Measurements from ENCODE around the gene ATG7. TPM values are rescaled to one million over a fixed set of nuclear protein-coding genes. Genes with fewer than 3 reads are reported as not detected.

Gene ATG7
- total and polyA plus RNA-seq, 4 donors = 7.4 to 53.8 (median 15.6) TPM

DNA sequence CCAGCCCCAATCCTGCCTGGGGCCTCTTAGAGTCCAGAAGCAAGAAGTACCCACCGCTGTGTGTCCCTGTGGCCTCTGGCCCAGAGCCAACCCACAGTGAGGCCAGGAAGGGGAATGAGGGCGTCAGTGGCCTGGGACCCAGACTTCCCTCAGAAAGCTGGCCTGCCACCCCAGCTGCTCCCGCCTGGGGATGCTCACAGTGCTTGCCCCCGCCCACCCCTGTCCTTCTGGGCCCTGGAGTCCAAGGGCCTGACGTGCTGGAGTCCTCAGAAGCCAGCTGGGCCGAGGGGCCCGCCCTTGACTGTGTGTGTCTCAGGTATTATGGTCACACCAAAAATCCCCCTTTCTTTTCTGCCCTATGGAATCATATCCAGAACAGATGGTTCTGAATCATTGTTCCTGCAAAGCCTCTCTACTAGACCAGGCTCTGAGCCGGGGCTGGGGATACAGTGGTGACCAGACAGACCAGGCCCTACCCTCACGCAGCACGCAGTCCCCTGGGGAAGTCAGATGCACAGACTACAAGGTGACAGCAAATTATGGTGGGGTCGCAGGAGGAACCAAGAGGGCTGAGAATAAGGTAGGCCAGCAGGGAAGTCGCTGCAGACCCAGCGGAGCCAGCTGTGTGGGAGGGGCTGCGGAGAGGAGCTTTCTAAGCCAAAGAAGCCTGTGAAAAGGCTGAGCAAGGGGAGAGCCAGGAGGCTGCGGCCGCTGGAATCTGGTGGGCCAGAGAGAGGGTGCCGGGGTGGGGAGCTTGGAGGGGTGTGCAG lies 272.4 kb downstream of the ATG7 start:
- Histone ChIP-seq H3K4me3 (ENCODE audit: low read depth in 1 of 3, low read length in 3 of 3) (no peak overlapping the region), H3K27ac (ENCODE audit: low read depth in 1 of 2, low read length in 2 of 2) (no peak overlapping the region), H3K27me3 (ENCODE audit: control insufficient read depth in 4 of 4, insufficient read depth in 4 of 4, low read length in 3 of 4) (no peaks in the 10 kb centered on the region), H3K9me3 (ENCODE audit: control insufficient read depth in 4 of 4, low read length in 3 of 4) (no peaks in the 10 kb centered on the region), H3K36me3 (ENCODE audit: control insufficient read depth in 4 of 4, insufficient read depth in 3 of 4, low read depth in 1 of 4, low read length in 3 of 4) (no peaks in the 10 kb centered on the region), H3K4me1 (ENCODE audit: control insufficient read depth in 4 of 4, insufficient read depth in 4 of 4, low read length in 3 of 4) (no peaks in the 10 kb centered on the region), H3K9ac (ENCODE audit: low read depth in 1 of 2, low read length in 2 of 2) (no peak overlapping the region)
- WGBS = 89% methylated on average over 17 of the region's 17 CpGs
- TF ChIP-seq NR2F2 (IDR thresholded peaks at IDR 0.05) (no peak), YY1 (IDR thresholded peaks at IDR 0.05) (no peak)
- DNase-seq (ENCODE audit: low spot score) = no peak

GRCh38 chr3:11545186-11545851 lies 273.1 kb downstream of the ATG7 start:
- DNase-seq (ENCODE audit: low spot score) = no peak
- H3K9ac ChIP-seq (ENCODE audit: low read depth in 1 of 2, low read length in 2 of 2) = no peak overlapping the region
- no peaks in the 10 kb centered on the region for H3K4me1 ChIP-seq (ENCODE audit: control insufficient read depth in 4 of 4, insufficient read depth in 4 of 4, low read length in 3 of 4)
- H3K9me3 ChIP-seq (ENCODE audit: control insufficient read depth in 4 of 4, low read length in 3 of 4) = no peaks in the 10 kb centered on the region
- TF ChIP-seq HNF4A (conservative IDR thresholded peaks at IDR 0.05) (no peak), RAD21 (IDR thresholded peaks at IDR 0.05) (no peak), REST (IDR thresholded peaks at IDR 0.05) (no peak), YY1 (IDR thresholded peaks at IDR 0.05) (no peak), EGR1 (IDR thresholded peaks at IDR 0.05; ENCODE audit: low read depth in 2 of 2) (no peak), CTCF (IDR thresholded peaks at IDR 0.05; ENCODE audit: low read depth, low read length, missing input control) (no peak), TAF1 (conservative IDR thresholded peaks at IDR 0.05) (no peak), FOXA2 (IDR thresholded peaks at IDR 0.05) (no peak), ZBTB33 (IDR thresholded peaks at IDR 0.05) (no peak), JUND (IDR thresholded peaks at IDR 0.05) (no peak), GABPA (IDR thresholded peaks at IDR 0.05 in 1 of 2, conservative IDR thresholded peaks at IDR 0.05 in 1 of 2) (no peak), NR2F2 (IDR thresholded peaks at IDR 0.05) (no peak), FOXA1 (IDR thresholded peaks at IDR 0.05) (no peak), SP1 (IDR thresholded peaks at IDR 0.05) (no peak), HNF4G (IDR thresholded peaks at IDR 0.05) (no peak)
- TF ChIP-seq, protein P1, sequence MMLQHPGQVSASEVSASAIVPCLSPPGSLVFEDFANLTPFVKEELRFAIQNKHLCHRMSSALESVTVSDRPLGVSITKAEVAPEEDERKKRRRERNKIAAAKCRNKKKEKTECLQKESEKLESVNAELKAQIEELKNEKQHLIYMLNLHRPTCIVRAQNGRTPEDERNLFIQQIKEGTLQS (IDR thresholded peaks at IDR 0.05) = no peak
- TF ChIP-seq, protein P2, sequence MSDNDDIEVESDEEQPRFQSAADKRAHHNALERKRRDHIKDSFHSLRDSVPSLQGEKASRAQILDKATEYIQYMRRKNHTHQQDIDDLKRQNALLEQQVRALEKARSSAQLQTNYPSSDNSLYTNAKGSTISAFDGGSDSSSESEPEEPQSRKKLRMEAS (IDR thresholded peaks at IDR 0.05) = no peak
- H3K27ac ChIP-seq (ENCODE audit: low read depth in 1 of 2, low read length in 2 of 2) = no peak overlapping the region
- H3K36me3 ChIP-seq (ENCODE audit: control insufficient read depth in 4 of 4, insufficient read depth in 3 of 4, low read depth in 1 of 4, low read length in 3 of 4) = no peaks in the 10 kb centered on the region
- H3K27me3 ChIP-seq (ENCODE audit: control insufficient read depth in 4 of 4, insufficient read depth in 4 of 4, low read length in 3 of 4) = no peaks in the 10 kb centered on the region
- 88% methylated on average over 16 of the region's 16 CpGs for WGBS
- H3K4me3 ChIP-seq (ENCODE audit: low read depth in 1 of 3, low read length in 3 of 3) = no peak overlapping the region
